ENCODE results near the gene KPNA1. TPM values are rescaled to one million over a fixed set of nuclear protein-coding genes. Genes with fewer than 3 reads are reported as not detected.

Gene KPNA1
- total and polyA plus RNA-seq, 7 donors: 9.6 to 50.1 (median 34.9) TPM

DNA sequence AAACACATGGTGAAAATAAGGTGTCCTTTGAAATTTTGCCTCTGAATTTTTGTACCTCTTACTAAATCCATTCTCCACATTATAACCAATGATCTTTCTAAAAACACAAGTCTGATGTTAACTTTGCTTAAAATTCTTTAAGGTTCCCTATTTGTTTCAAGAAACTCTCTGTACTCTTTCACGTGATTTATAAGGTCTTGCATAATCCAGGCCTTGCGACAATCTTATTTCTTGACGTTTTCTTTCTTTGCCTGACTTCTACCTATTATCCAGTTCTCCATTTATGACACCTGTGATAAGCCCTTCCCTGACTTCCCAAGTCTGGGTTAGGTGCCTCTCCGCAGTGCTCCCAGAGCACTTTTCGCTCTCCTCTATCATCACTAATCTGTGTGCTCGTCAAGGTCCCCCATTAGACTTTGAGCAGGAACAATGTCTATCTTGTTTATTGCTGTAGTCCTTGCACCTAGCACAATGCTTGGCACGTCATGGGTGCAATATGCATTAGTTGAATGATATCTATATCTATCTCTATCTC is 24.3 kb upstream of the KPNA1 start:
- Histone ChIP-seq H3K4me1 (no peaks in the 10 kb centered on the region), H3K27ac (no peak overlapping the region), H3K36me3 (peaks cover 11 to 96% (median 42%) of the 10 kb centered on the region in 4 donors), H3K4me3 (no peak overlapping the region), H3K9me3 (no peaks in the 10 kb centered on the region), H3K27me3 (no peaks in the 10 kb centered on the region)
- no peak for TF ChIP-seq EP300 (IDR thresholded peaks at IDR 0.05)
- TF ChIP-seq, protein P1, sequence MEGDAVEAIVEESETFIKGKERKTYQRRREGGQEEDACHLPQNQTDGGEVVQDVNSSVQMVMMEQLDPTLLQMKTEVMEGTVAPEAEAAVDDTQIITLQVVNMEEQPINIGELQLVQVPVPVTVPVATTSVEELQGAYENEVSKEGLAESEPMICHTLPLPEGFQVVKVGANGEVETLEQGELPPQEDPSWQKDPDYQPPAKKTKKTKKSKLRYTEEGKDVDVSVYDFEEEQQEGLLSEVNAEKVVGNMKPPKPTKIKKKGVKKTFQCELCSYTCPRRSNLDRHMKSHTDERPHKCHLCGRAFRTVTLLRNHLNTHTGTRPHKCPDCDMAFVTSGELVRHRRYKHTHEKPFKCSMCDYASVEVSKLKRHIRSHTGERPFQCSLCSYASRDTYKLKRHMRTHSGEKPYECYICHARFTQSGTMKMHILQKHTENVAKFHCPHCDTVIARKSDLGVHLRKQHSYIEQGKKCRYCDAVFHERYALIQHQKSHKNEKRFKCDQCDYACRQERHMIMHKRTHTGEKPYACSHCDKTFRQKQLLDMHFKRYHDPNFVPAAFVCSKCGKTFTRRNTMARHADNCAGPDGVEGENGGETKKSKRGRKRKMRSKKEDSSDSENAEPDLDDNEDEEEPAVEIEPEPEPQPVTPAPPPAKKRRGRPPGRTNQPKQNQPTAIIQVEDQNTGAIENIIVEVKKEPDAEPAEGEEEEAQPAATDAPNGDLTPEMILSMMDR (IDR thresholded peaks at IDR 0.05): no peak
- no peak for TF ChIP-seq POLR2A (IDR thresholded peaks at IDR 0.05)
- no peak for TF ChIP-seq POLR2AphosphoS5 (IDR thresholded peaks at IDR 0.05)
- DNase-seq: no peak
- WGBS, 2 donors: 88 to 91% methylated on average over 7 of the region's 7 CpGs
- intact Hi-C loops (cut with DNase I): no loop called here

DNA sequence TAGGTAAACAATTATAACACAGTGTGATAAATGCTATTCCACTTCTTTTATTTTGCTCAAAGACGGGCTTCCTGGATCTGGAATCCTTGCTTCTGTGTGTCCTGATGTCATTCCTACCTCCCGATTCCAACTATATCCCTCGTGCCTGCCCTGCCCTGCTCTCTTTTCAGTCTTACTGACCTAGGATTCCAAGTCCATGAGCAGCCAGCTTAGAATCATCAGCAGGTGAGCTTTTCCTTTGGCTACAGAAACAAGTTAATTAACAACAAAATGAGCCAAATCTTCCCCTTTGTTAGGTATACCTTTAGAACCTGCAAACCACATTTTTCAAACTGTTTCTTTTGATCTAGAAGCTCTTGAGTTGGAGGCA is 21.9 kb upstream of the KPNA1 start:
- Histone ChIP-seq H3K9me3 (no peaks in the 10 kb centered on the region), H3K4me3 (no peak overlapping the region), H3K4me1 (no peaks in the 10 kb centered on the region), H3K27ac (no peak overlapping the region), H3K36me3 (peaks cover 19 to 97% (median 55%) of the 10 kb centered on the region in 4 donors), H3K27me3 (no peaks in the 10 kb centered on the region)
- intact Hi-C loops (cut with DNase I): no loop called here
- no peak for DNase-seq
- TF ChIP-seq EP300 (IDR thresholded peaks at IDR 0.05) (no peak), POLR2AphosphoS5 (IDR thresholded peaks at IDR 0.05) (no peak), POLR2A (IDR thresholded peaks at IDR 0.05) (no peak)
- TF ChIP-seq, protein P1 (IDR thresholded peaks at IDR 0.05): no peak
- WGBS, 2 donors: 82 to 86% methylated on average over 3 of the region's 3 CpGs

DNA sequence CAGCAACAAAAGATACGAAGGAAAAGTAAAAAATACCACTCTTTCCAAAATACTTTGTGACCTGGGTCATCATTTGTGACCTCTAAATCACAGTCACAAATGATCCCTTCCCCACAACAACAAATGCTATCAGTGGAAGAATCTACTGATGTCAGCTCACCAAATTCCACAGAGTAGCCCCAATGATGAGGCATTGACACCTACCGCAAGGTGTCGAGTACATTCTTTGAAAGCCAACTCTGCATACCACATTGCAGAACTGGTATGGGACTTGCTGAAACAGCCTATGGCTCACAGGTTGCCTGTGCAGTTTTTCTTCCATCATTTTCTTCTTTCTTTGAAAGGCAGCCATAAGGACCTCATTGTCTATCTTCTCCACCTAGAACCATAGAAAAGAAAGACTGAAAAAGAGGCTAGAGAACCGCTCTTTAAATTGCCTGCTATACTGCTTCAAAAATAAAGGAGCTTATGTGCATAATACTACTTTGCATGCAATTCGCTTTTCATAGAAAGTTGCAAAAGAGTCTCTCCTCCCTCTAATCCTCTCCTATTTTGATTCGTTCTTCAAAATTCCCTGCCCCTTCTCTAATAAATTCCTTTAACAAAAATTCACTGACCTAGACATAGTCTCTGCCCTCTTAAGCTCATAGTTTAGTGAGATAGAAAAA is 21.4 kb upstream of the KPNA1 start:
- H3K4me1 ChIP-seq: no peaks in the 10 kb centered on the region
- no peak overlapping the region for H3K4me3 ChIP-seq
- intact Hi-C loops (cut with DNase I): no loop called here
- no peak for DNase-seq
- TF ChIP-seq POLR2AphosphoS5 (IDR thresholded peaks at IDR 0.05): no peak
- TF ChIP-seq POLR2A (IDR thresholded peaks at IDR 0.05): no peak
- no peak for TF ChIP-seq EP300 (IDR thresholded peaks at IDR 0.05)
- TF ChIP-seq, protein P1 (IDR thresholded peaks at IDR 0.05): no peak
- peaks cover 19 to 97% (median 57%) of the 10 kb centered on the region in 4 donors for H3K36me3 ChIP-seq
- H3K27me3 ChIP-seq: no peaks in the 10 kb centered on the region
- H3K9me3 ChIP-seq: no peaks in the 10 kb centered on the region
- H3K27ac ChIP-seq: no peak overlapping the region
- WGBS, 2 donors: 89 to 96% methylated on average over 6 of the region's 6 CpGs

DNA sequence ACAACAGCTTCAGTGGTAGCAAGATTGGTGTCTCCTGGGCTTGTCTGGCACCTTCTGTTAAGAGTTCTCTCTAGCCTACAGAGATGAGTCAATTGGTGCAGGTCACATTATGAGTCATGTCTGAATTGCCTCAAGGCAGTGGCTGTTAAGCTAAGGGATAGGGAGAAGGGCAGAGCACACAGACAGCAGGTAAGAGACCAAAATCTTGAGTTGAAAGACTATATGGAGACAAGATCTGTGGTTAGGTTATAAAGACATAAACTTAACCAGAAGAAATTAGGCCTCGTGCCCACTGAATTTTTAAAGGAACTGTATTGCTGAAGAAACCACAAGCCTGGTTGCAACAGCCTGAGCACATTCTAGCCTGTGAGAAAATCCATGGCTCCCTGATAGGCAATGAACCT is 19.2 kb upstream of the KPNA1 start:
- Histone ChIP-seq H3K4me3 (no peak overlapping the region), H3K27me3 (no peaks in the 10 kb centered on the region), H3K4me1 (no peaks in the 10 kb centered on the region), H3K36me3 (peaks cover 13 to 94% (median 47%) of the 10 kb centered on the region in 4 donors), H3K9me3 (no peaks in the 10 kb centered on the region), H3K27ac (no peak overlapping the region)
- no peak for DNase-seq
- intact Hi-C loops (cut with DNase I): no loop called here
- TF ChIP-seq POLR2A (IDR thresholded peaks at IDR 0.05): no peak
- no peak for TF ChIP-seq POLR2AphosphoS5 (IDR thresholded peaks at IDR 0.05)
- no peak for TF ChIP-seq EP300 (IDR thresholded peaks at IDR 0.05)
- TF ChIP-seq, protein P1 (IDR thresholded peaks at IDR 0.05): no peak
- WGBS, 2 donors: 60 to 71% methylated on average over 1 of the region's 1 CpG
